NCI-H1048 (cell line): ENCODE measurements around the gene NBDY.
"Not testable (repeated sequence)": the region's sequence is repeated elsewhere in the genome, so short reads cannot be mapped to it uniquely, and the experiment has no call there.

Experiments used
- DNase-seq: peaks from one replicate; lab custom pipeline; 2025; lab: John Stamatoyannopoulos, UW

NBDY gene

DNA sequence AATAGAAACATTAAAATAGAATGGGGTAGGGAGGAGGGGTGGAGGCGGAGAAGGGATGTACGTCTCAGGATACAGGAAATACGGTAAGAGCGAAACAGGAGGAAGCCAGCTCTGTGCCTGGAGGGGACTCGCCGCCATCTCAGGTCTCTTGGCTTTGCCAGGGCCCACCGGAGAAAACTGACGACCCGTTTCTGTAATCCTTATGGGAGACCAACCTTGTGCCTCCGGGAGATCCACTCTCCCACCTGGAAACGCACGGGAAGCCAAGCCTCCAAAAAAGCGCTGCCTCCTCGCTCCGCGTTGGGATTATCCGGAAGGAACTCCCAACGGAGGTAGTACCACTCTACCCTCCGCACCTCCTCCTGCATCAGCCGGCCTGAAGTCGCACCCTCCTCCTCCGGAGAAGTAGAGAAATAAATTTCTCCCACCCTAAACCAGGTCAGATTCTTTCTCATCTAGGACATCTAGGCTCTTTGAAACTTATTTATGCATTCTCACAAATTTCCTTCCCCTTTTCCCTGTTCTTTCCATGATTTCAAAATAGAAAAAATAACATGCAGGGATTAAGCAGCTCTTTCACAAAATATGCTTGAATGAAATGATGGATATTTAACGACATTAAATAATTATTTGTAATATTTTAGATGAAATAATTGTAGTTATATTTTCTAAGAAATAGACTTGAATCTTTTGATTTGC lies at the start of gene NBDY:
Gene NBDY (plus strand): TSS at position 92 of the 699 bp plus-strand sequence. CDS start 111 bp downstream, at position 203.
- DNase-seq: no peak

DNA sequence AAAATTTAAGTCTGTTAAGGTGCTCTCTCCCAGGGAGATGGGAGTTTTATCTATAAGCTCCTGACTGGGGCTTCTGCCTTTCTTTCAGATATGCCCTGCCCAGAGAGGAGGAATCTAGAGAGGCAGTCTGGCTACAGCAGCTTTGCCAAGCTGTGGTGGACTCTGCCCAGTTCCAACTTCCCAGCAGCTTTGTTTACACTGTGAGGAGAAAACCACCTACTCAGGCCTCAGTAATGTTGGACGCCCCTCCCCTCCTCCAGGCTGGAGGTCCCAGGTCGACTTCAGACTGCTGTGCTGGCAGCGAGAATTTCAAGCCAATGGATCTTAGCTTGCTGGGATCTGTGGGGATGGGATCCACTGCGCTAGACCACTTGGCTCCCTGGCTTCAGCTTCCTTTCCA lies 24.5 kb upstream of the NBDY start:
- DNase-seq: not testable (repeated sequence)

DNA sequence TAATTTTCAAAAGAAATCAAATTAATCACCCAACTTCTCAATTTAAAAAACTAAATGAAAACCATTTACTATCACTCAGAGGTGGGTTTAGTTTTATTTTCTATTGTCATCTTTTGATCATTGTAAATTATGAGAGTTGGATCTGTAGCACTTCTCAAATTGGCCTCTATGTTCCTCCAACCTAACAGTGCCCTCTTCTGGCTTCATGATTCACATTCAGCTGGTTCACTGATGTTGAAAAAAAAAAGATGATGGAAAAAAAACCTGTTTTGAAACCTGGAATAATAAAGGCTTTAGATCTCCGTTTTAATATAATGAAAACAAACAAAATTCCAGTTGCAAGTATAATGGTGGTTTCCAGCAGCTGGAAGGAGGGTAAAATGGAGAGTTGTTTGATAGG lies 2.4 kb upstream of the NBDY start:
- no peak for DNase-seq

- no peak for DNase-seq
Observed at GRCh38 chrX:56727531-56727930, 1.5 kb upstream of the NBDY start.

- DNase-seq: no peak
Observed at GRCh38 chrX:56728321-56728720, 722 bp upstream of the NBDY start.

DNA sequence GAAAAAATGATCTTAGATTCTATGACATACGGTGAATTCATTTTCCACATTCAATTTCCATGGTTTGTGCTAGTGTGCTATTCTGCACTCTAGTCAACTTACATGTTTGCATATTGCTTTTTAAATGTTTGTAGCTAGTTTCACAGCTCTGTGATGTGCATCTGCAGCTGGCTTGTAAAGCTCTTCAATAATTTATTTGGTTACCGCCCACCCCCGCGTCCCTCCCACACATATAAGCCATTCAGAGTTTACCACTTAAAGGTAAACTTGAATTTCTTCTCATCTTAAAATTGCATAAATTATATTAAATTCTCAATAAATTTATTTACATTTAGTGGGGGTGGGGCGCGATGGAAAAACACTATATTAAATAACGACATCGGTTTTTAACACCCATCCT lies 291 bp upstream of the NBDY start:
- DNase-seq: no peak

- DNase-seq: no peak
Observed at GRCh38 chrX:56733459-56734046, 4.5 kb downstream of the NBDY start.

GRCh38 chrX:56736219-56736618 lies 7.2 kb downstream of the NBDY start:
- DNase-seq: no peak

GRCh38 chrX:56738670-56739069 lies 9.6 kb downstream of the NBDY start:
- no peak for DNase-seq

GRCh38 chrX:56744996-56745395 lies 16.0 kb downstream of the NBDY start:
- DNase-seq: no peak

DNA sequence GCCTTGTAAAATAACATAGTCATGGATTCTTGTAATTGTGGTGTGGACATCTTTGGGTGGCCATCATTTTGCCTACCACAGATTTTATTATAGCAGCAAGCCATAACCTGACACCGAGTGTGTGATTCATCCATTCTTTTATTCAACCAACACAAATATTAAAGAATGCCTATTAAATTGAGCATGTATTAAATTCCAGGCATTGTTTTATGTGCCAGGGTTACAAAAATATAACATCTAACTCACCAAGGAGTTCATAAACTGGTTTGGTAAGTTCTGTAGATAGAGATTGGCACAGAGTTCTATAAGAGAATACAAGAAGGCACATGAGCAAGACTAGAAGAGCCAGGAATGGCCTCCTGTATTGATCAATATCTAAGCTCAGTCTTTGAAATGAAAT lies 18.0 kb downstream of the NBDY start:
- no peak for DNase-seq

- no peak for DNase-seq
Observed at GRCh38 chrX:56751071-56751470, 22.0 kb downstream of the NBDY start.

DNA sequence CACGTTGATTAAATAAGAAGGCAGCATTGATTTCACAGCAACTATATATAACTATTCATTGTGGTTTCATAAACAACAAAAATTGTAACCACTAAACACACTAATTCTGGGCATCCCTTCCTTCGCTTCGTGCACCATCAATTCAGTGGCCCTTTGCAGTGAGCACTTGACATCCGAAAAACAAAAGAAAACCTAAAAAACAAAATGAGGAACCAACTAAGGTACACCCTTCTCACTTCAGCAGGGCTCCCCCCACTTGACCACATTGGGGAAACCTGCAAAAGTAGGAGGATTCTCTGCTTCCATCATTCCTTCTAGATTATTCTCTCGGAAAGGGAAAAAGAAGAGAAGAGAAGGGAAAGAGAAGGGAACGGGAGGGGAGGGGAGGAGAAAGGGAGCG lies 28.3 kb downstream of the NBDY start:
- no peak for DNase-seq

DNA sequence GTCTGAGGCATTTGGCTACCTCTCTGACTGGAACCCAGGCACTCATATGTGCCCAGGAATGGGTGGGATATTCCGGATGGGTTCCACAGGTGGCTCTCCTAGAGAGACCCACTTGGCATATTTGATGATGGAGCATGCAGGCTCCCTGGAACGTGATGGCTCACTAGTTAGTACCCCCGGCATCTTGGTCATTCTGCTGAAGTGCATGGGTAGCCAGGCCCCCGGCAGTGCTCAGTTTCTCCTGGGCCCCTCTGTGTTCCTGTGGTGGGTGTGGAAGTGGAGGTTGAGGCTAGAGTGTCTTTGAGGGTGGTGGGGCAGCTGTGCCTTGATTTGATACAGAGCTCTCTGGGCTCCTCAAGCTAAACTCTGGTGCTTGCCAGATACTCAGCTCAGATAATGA lies 29.4 kb downstream of the NBDY start:
- DNase-seq: no peak

GRCh38 chrX:56759736-56760409 lies 30.8 kb downstream of the NBDY start:
- DNase-seq: no peak

DNA sequence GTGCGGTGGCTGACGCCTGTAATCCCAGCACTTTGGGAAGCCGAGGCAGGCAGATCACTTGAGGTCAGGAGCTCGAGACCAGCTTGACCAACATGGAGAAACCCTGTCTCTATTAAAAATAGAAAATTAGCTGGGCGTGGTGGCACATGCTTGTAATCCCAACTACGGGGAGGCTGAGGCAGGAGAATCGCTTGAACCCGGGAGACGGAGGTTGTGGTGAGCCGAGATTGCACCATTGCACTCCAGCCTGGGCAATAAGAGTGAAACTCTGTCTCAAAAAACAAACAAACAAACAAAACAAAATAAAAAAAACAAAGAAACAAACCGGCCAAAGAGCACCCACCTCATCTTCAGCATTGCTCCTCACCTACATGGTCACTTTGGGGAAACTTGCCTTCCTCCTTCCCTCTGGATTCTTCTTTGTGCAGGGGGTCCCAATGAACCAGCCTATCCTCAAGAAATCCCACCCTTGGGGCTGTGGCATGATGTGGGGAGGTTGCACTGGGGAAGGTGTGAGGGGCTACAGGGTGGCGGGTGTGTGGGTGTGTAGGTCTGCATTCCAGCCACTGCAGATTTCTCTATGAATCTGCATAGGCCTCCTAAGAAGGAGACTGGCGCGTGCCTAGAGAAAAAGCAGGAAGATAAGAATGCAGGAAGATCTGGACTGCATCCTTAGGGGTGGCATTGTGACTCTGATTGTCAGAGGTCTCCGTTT lies 31.5 kb downstream of the NBDY start:
- not testable (repeated sequence) for DNase-seq

GRCh38 chrX:56761167-56761566 lies 32.1 kb downstream of the NBDY start:
- no peak for DNase-seq

DNA sequence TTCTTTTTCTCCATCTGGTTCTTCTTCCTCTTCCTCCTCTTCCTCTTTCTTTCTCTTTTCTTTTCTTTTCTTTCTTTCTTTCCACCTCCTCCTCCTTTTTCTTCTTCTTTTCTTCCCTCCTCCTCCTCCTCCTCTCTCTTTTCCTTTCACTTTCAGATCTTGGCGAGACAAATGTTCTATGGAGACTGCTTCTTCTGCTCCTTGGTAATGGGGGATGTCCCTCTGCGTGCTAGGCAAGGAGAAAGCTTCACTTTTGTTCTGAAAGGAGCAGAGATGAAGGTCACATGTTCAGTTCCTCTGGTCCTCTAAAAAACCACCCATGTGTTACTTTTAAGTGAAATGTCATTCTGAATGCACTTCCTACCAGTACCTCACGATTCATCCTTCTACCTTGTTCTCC lies 33.2 kb downstream of the NBDY start:
- no peak for DNase-seq

GRCh38 chrX:56762707-56763555 lies 33.9 kb downstream of the NBDY start:
- no peak for DNase-seq

- no peak for DNase-seq
Observed at GRCh38 chrX:56763556-56764152, 34.6 kb downstream of the NBDY start.
